B cell (primary cell): Measurements from ENCODE around the gene SLC16A6. TPM values are rescaled to one million over a fixed set of nuclear protein-coding genes. Genes with fewer than 3 reads are reported as not detected.
A peak's percentile ranks its signal among the peaks of the same experiment; 100 is the strongest.
"Not testable (repeated sequence)": the region's sequence is repeated elsewhere in the genome, so short reads cannot be mapped to it uniquely, and the experiment has no call there.

Experiments
- ATAC-seq: fragments of 200-7000 bp; cut with Tn5 transposase; one replicate; pipeline ENCODE4 v1.10.0; 2021; ENCODE audit warnings: low read depth, mild to moderate bottlenecking, moderate number of reproducible peaks, moderate library complexity
- CTCF ChIA-PET: fragments of 350-600 bp; sonication (Branson Sonifier 250); formaldehyde crosslinking; loops from one replicate; lab custom pipeline; 2021; ENCODE audit warnings: antibody characterized with exemption, inconsistent platforms; lab: Charles Lee
- POLR2A ChIA-PET: fragments of 350-600 bp; sonication (Branson Sonifier 250); formaldehyde crosslinking; loops from one replicate; lab custom pipeline; 2021; ENCODE audit warnings: antibody characterized with exemption; lab: Charles Lee
- DNase-seq: peaks from one replicate; pipeline ENCODE4 v3.0.0; 2013
- H2AFZ ChIP-seq: 2 replicates; pipeline ENCODE4 v1.6.1; 2012; ENCODE audit warnings: mild to moderate bottlenecking, low read depth, low read length; ENCODE audit not compliant: insufficient read depth, poor library complexity, severe bottlenecking
- H3K27ac ChIP-seq, 2 donors: 1 replicate in 1 of 2; 2 replicates in 1 of 2; pipeline ENCODE4 v1.5.1; 2012 to 2013; ENCODE audit warnings: low read length in 2 of 2, mild to moderate bottlenecking in 2 of 2, moderate library complexity in 1 of 2
- H3K27me3 ChIP-seq, 4 experiments: fragments of 200-600 bp in 1 of 4; sonication (generic) in 1 of 4; replicated peaks in 1 of 4; 1 replicate in 2 of 4; 2 replicates in 2 of 4; pipeline versions ENCODE4 v1.6.1 to v1.7.0; 2013 to 2016; ENCODE audit warnings: low read length in 3 of 4, mild to moderate bottlenecking in 2 of 4, mixed read lengths in 1 of 4, moderate library complexity in 1 of 4; ENCODE audit not compliant: insufficient read depth in 4 of 4, control insufficient read depth in 3 of 4; ENCODE audit errors: control extremely low read depth in 1 of 4
- H3K36me3 ChIP-seq, 2 experiments: replicated peaks in 1 of 2; 1 replicate in 1 of 2; 2 replicates in 1 of 2; pipeline versions ENCODE4 v1.6.1 to v1.7.1; 2013; ENCODE audit warnings: low read length in 1 of 2; ENCODE audit not compliant: insufficient read depth in 2 of 2, control insufficient read depth in 1 of 2; ENCODE audit errors: control extremely low read depth in 1 of 2, extremely low read depth in 1 of 2
- H3K4me1 ChIP-seq, 2 donors: fragments of 200-600 bp in 1 of 2; sonication (generic) in 1 of 2; 1 replicate in 1 of 2; 2 replicates in 1 of 2; pipeline versions ENCODE4 v1.5.1 to v1.6.1; 2013 to 2017; ENCODE audit warnings: low read length in 2 of 2; ENCODE audit not compliant: control insufficient read depth in 2 of 2, insufficient read depth in 2 of 2
- H3K4me2 ChIP-seq: replicated peaks from 2 replicates; pipeline ENCODE3; 2012; ENCODE audit warnings: mild to moderate bottlenecking, low read depth, low read length; ENCODE audit not compliant: poor library complexity, severe bottlenecking
- H3K4me3 ChIP-seq, 5 experiments: fragments of 200-600 bp in 1 of 5; sonication (generic) in 1 of 5; 1 replicate in 3 of 5; 2 replicates in 2 of 5; pipeline versions ENCODE4 v1.5.1 to v1.7.0; 2011 to 2016; ENCODE audit warnings: low read length in 4 of 5, mild to moderate bottlenecking in 4 of 5, low read depth in 2 of 5, control low read depth in 1 of 5, moderate library complexity in 1 of 5; ENCODE audit not compliant: insufficient read depth in 1 of 5; ENCODE audit errors: control extremely low read depth in 1 of 5, extremely low read depth in 1 of 5
- H3K79me2 ChIP-seq: fragments of 200-600 bp; sonication (generic); one replicate; pipeline ENCODE4 v1.6.0; 2016; ENCODE audit warnings: low read length; ENCODE audit not compliant: control insufficient read depth, insufficient read depth
- H3K9ac ChIP-seq: fragments of 200-600 bp; sonication (generic); 2 replicates; pipeline ENCODE4 v1.6.1; 2017; ENCODE audit warnings: mild to moderate bottlenecking, low read length, moderate library complexity
- H3K9me3 ChIP-seq, 3 donors: one replicate each; pipeline versions ENCODE4 v1.6.1 to v1.7.1; 2013; ENCODE audit warnings: low read length in 2 of 3; ENCODE audit not compliant: control insufficient read depth in 2 of 3, insufficient read depth in 1 of 3; ENCODE audit errors: control extremely low read depth in 1 of 3
- H4K20me1 ChIP-seq: 2 replicates; pipeline ENCODE4 v1.6.0; 2012; ENCODE audit warnings: mild to moderate bottlenecking, low read length; ENCODE audit not compliant: insufficient read depth, control insufficient read depth, poor library complexity, severe bottlenecking
- H3K27ac Mint-ChIP-seq: one replicate; pipeline ENCODE4 v1.8.0; 2021; ENCODE audit warnings: mixed read lengths
- H3K27me3 Mint-ChIP-seq: one replicate; pipeline ENCODE4 v1.8.0; 2021; ENCODE audit warnings: mixed read lengths
- H3K4me1 Mint-ChIP-seq: one replicate; pipeline ENCODE4 v1.8.0; 2021; ENCODE audit warnings: mixed read lengths
- H3K4me3 Mint-ChIP-seq: one replicate; pipeline ENCODE4 v1.8.0; 2021; ENCODE audit warnings: mixed read lengths
- H3K9me3 Mint-ChIP-seq: one replicate; pipeline ENCODE4 v1.8.0; 2022; ENCODE audit warnings: mixed read lengths; ENCODE audit not compliant: insufficient read depth
- whole genome bisulfite sequencing: methylation state at CpG from one replicate; pipeline ENCODE4 v1.1.5; 2013; ENCODE audit warnings: missing lambda C conversion rate; ENCODE audit not compliant: insufficient coverage; 5-methylcytosine and 5-hydroxymethylcytosine counted together
- intact Hi-C: fragments of 100-400 bp; cut with micrococcal nuclease; formaldehyde crosslinking; loops from one replicate; pipeline ENCODE4 v1.10.0; 2022
- polyA plus RNA-seq: library from polyadenylated mRNA; depleted of rRNA; stranded (reverse); fragments of >200 nt; gene quantifications from 2 replicates; pipeline ENCODE4 v1.2.3, GENCODE V29; 2012
- total RNA-seq, 2 donors: library from RNA; stranded (reverse); fragments of 120-200 nt in 1 of 2; gene quantifications; 1 replicate in 1 of 2; 2 replicates in 1 of 2; pipeline versions ENCODE4 v1.2.3 to v1.2.4, GENCODE V29; 2013 to 2022
- TF ChIP-seq, protein P1 (sequence below): fragments of 200-600 bp; IDR thresholded peaks from one replicate; pipeline ENCODE4 v1.8.0; 2022; ENCODE audit warnings: antibody characterized with exemption, mild to moderate bottlenecking

The SLC16A6 gene
- total and polyA plus RNA-seq, 2 donors (not counting 1 experiment from before 2014, with no cell fraction given), result 1.1 to 3.8 TPM

DNA sequence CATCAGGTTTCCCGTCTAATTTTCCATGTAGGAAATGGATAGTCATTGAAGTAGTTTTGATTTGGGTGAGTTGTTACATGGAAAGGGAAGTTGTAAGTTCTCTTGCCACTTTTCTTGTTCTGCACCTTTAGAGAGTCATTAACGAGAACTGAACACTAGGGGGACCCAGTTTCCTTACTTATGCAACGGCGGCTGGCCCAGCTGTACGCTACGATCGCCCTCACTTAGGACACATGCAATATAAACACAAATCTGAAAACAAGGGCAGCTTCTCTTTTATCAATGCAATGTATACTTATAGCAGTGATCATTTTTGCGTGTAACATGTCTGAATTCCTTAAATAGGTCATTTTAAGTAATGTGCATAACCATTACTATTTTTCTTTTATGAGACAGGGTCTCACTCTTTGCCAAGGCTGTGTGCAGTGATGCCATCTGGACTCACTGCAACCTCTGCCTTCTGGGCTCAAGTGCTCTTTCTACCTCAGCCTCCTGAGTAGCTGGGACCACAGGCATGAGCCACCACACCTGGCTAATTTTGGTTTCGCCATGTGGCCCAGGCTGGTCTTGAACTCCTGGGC lies 27.7 kb downstream of the SLC16A6 start:
- H2AFZ ChIP-seq, H3K4me3 ChIP-seq, H3K36me3 ChIP-seq, H4K20me1 ChIP-seq, H3K9me3 Mint-ChIP-seq, H3K27ac ChIP-seq, H3K9ac ChIP-seq, H3K79me2 ChIP-seq, H3K4me3 Mint-ChIP-seq, H3K4me2 ChIP-seq, H3K9me3 ChIP-seq, H3K27me3 Mint-ChIP-seq, H3K27me3 ChIP-seq: not testable (repeated sequence)
- peak; percentile 74 for DNase-seq
- peaks cover 28% of the 10 kb centered on the region for H3K4me1 Mint-ChIP-seq
- peak; percentile 39 for ATAC-seq
- POLR2A ChIA-PET, result interaction anchor here (0.9 to 1.3 kb wide), 3 partner anchors 28 to 195 kb away, joined by 3 to 5 read pairs (median 3); partner anchors contain the start of genes ARSG and SLC16A6
- 46% methylated on average over 2 of the region's 9 CpGs for WGBS
- peaks cover 22 to 37% of the 10 kb centered on the region in 2 donors for H3K4me1 ChIP-seq
- TF ChIP-seq, protein P1, sequence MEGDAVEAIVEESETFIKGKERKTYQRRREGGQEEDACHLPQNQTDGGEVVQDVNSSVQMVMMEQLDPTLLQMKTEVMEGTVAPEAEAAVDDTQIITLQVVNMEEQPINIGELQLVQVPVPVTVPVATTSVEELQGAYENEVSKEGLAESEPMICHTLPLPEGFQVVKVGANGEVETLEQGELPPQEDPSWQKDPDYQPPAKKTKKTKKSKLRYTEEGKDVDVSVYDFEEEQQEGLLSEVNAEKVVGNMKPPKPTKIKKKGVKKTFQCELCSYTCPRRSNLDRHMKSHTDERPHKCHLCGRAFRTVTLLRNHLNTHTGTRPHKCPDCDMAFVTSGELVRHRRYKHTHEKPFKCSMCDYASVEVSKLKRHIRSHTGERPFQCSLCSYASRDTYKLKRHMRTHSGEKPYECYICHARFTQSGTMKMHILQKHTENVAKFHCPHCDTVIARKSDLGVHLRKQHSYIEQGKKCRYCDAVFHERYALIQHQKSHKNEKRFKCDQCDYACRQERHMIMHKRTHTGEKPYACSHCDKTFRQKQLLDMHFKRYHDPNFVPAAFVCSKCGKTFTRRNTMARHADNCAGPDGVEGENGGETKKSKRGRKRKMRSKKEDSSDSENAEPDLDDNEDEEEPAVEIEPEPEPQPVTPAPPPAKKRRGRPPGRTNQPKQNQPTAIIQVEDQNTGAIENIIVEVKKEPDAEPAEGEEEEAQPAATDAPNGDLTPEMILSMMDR, result peak; percentile 75
- intact Hi-C loops, result loop anchor here (1.0 to 2.0 kb wide), 6 partner anchors 28 to 200 kb away; partner anchors contain the start of genes ARSG, SLC16A6 and WIPI1
- CTCF ChIA-PET, result interaction anchor here (0.9 to 8.7 kb wide), 15 partner anchors 14 to 205 kb away, joined by 3 to 126 read pairs (median 11); partner anchors contain the start of genes AMZ2 and WIPI1
- peak overlapping the region; percentile 59 for H3K27ac Mint-ChIP-seq

DNA sequence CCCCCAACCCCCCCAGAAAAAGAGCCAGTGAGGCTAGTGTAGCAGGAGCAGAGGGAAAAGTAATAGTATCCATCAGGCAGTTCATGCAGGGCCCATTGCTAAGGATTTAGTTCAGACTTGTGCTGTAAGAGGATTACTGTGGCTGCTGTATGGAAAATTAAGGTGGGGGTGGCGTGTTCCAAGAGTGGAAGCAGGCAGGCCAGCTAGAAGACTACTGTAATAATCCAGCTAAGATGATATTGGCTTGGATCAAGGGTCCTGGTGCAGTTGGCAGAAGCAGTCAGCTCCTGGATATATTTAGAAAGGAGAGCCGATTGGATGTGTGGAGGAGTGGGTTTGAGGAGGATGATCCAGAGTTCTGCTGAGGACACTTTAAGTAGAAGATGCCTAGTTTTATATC lies 28.5 kb downstream of the SLC16A6 start:
- not testable (repeated sequence) for H3K9ac ChIP-seq, H3K27ac ChIP-seq, H3K9me3 Mint-ChIP-seq, H3K27me3 ChIP-seq, H3K27ac Mint-ChIP-seq, H4K20me1 ChIP-seq, H3K79me2 ChIP-seq, DNase-seq, H3K9me3 ChIP-seq, H3K36me3 ChIP-seq, H3K27me3 Mint-ChIP-seq, H3K4me3 ChIP-seq, H2AFZ ChIP-seq, H3K4me3 Mint-ChIP-seq, H3K4me2 ChIP-seq, ATAC-seq
- H3K4me1 Mint-ChIP-seq, result peaks cover 36% of the 10 kb centered on the region
- CTCF ChIA-PET, result interaction anchor here (0.9 to 8.7 kb wide), 15 partner anchors 13 to 205 kb away, joined by 3 to 126 read pairs (median 11); partner anchors contain the start of genes AMZ2 and WIPI1
- 76% methylated on average over 2 of the region's 2 CpGs for WGBS
- peaks cover 29 to 41% of the 10 kb centered on the region in 2 donors for H3K4me1 ChIP-seq
- intact Hi-C loops, result loop anchor here (2.0 kb wide), 1 partner anchor 28 kb away; the partner anchor contains the start of genes ARSG and SLC16A6
- POLR2A ChIA-PET, result interaction anchor here (1.3 kb wide), 1 partner anchor 29 kb away, joined by 5 read pairs; the partner anchor contains the start of genes ARSG and SLC16A6
